Testis (tissue), 3 donors: ENCODE measurements around the gene PDE8B. TPM values are rescaled to one million over a fixed set of nuclear protein-coding genes. Genes with fewer than 3 reads are reported as not detected.
A peak's percentile ranks its signal among the peaks of the same experiment; 100 is the strongest.

Experiments used
- DNase-seq: peaks from one replicate; pipeline ENCODE4 v3.0.0-alpha.2; 2019
- H3K27ac ChIP-seq, 2 donors: fragments of 200-600 bp; sonication (generic); one replicate each; pipeline ENCODE4 v1.5.1; 2019
- H3K27me3 ChIP-seq: fragments of 200-600 bp; sonication (generic); one replicate; pipeline ENCODE4 v1.5.1; 2019
- H3K36me3 ChIP-seq: fragments of 200-600 bp; sonication (generic); one replicate; pipeline ENCODE4 v1.5.1; 2017; ENCODE audit warnings: low read depth; ENCODE audit errors: missing control alignments
- H3K4me1 ChIP-seq: fragments of 200-600 bp; sonication (generic); one replicate; pipeline ENCODE4 v1.5.1; 2019
- H3K4me3 ChIP-seq, 2 donors: fragments of 200-600 bp; sonication (generic); one replicate each; pipeline ENCODE4 v1.5.1; 2017 to 2019
- H3K9me3 ChIP-seq: fragments of 200-600 bp; sonication (generic); one replicate; pipeline ENCODE4 v1.5.1; 2017
- POLR2A ChIP-seq: fragments of 450-650 bp; IDR thresholded peaks from one replicate; pipeline ENCODE4 v1.6.1; 2017; ENCODE audit warnings: antibody characterized with exemption, mild to moderate bottlenecking, moderate library complexity
- WGBS, 2 donors: methylation state at CpG; one replicate each; pipeline ENCODE4 v1.1.5; 2018; 5-methylcytosine and 5-hydroxymethylcytosine counted together
- intact Hi-C: fragments of 100-400 bp; cut with DNase I; formaldehyde crosslinking; loops from one replicate; pipeline ENCODE4 v1.15.1; 2023; ENCODE audit warnings: low total_unique reads
- polyA plus RNA-seq: library from polyadenylated mRNA; stranded (reverse); fragments of 350-450 nt; fragmentation: Illumina TruSeq; extraction: RNeasy Lipid Tissue Mini Kit (QIAGEN cat#74804); gene quantifications from one replicate; pipeline ENCODE4 v1.2.3, GENCODE V29; 2014; ENCODE audit warnings: low read depth, low replicate concordance; ENCODE audit not compliant: insufficient read depth
- total RNA-seq, 2 donors: library from RNA; depleted of rRNA; stranded (reverse); fragments of >200 nt; gene quantifications; one replicate each; pipeline ENCODE4 v1.2.3, GENCODE V29; 2016
- TF ChIP-seq, protein P1 (sequence below), 3 experiments: fragments of 450-650 bp in 2 of 3; fragments of 200-600 bp in 1 of 3; sonication (generic) in 1 of 3; IDR thresholded peaks; one replicate each; pipeline ENCODE4 v1.5.1; 2016 to 2019; ENCODE audit warnings: antibody characterized with exemption in 3 of 3, mild to moderate bottlenecking in 2 of 3, moderate library complexity in 1 of 3

Gene PDE8B
- total and polyA plus RNA-seq, 3 donors from 2014 or later, result 2.0 to 7.2 (median 5.8) TPM

- Histone ChIP-seq H3K27ac (no peak overlapping the region), H3K9me3 (no peaks in the 10 kb centered on the region), H3K4me3 (no peak overlapping the region), H3K4me1 (no peaks in the 10 kb centered on the region), H3K27me3 (no peaks in the 10 kb centered on the region), H3K36me3 (no peaks in the 10 kb centered on the region)
- no peak for DNase-seq
- 68 to 83% methylated on average over 8 of the region's 8 CpGs for WGBS, 2 donors
- TF ChIP-seq, protein P1, sequence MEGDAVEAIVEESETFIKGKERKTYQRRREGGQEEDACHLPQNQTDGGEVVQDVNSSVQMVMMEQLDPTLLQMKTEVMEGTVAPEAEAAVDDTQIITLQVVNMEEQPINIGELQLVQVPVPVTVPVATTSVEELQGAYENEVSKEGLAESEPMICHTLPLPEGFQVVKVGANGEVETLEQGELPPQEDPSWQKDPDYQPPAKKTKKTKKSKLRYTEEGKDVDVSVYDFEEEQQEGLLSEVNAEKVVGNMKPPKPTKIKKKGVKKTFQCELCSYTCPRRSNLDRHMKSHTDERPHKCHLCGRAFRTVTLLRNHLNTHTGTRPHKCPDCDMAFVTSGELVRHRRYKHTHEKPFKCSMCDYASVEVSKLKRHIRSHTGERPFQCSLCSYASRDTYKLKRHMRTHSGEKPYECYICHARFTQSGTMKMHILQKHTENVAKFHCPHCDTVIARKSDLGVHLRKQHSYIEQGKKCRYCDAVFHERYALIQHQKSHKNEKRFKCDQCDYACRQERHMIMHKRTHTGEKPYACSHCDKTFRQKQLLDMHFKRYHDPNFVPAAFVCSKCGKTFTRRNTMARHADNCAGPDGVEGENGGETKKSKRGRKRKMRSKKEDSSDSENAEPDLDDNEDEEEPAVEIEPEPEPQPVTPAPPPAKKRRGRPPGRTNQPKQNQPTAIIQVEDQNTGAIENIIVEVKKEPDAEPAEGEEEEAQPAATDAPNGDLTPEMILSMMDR (IDR thresholded peaks at IDR 0.05), result no peak
- no peak for TF ChIP-seq POLR2A
- intact Hi-C loops, result no loop called here
Measured at GRCh38 chr5:77225531-77225930, 15.1 kb downstream of the PDE8B start.

- Histone ChIP-seq H3K27ac (no peak overlapping the region), H3K4me1 (no peaks in the 10 kb centered on the region), H3K4me3 (no peak overlapping the region), H3K27me3 (no peaks in the 10 kb centered on the region), H3K9me3 (no peaks in the 10 kb centered on the region), H3K36me3 (no peaks in the 10 kb centered on the region)
- 92 to 95% methylated on average over 4 of the region's 4 CpGs for WGBS, 2 donors
- DNase-seq, result no peak
- intact Hi-C loops, result no loop called here
- TF ChIP-seq POLR2A, result no peak
- TF ChIP-seq, protein P1 (IDR thresholded peaks at IDR 0.05), result no peak
Measured at GRCh38 chr5:77229887-77230286, 19.4 kb downstream of the PDE8B start.

GRCh38 chr5:77230727-77231470, 20.4 kb downstream of the PDE8B start:
- intact Hi-C loops, result no loop called here
- Histone ChIP-seq H3K27me3 (no peaks in the 10 kb centered on the region), H3K4me3 (no peak overlapping the region), H3K27ac (no peak overlapping the region), H3K36me3 (no peaks in the 10 kb centered on the region), H3K4me1 (no peaks in the 10 kb centered on the region), H3K9me3 (no peaks in the 10 kb centered on the region)
- WGBS, 2 donors, result 82 to 92% methylated on average over 4 of the region's 4 CpGs
- DNase-seq, result no peak
- TF ChIP-seq, protein P1 (IDR thresholded peaks at IDR 0.05), result peak in 1 of 3 experiments; percentile 5
- no peak for TF ChIP-seq POLR2A

DNA sequence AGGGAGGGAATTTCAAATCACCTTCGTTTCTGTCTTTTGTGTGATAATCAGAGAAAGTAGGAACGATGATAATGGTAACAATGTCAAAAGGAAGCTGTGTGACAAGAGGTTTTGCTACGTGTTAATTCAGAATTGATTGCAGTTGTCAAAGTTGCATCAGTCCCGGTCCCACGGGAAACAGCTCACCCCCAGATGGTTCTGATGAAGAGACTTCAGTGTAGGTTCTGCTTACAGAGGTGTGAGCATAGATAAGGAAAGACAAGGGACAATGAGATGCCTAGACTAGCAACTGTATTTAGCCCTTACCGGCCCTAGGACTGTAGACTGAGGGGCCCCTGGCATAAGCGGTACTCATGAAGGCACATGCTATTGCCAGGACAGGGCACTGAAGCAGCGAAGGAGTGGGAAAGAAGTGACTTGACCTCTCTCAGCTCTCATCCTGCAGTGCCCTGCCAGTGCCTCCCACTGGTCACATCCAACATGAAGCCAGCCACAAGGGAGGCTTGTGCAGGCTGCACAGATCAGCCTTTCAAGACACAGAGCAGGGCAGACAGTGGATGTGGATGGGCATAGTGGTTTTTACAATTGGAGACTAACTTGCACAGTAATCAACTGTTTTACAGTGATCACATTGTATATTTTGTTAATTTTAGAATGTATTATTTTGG, 21.1 kb downstream of the PDE8B start:
- intact Hi-C loops, result no loop called here
- Histone ChIP-seq H3K9me3 (no peaks in the 10 kb centered on the region), H3K27me3 (no peaks in the 10 kb centered on the region), H3K36me3 (no peaks in the 10 kb centered on the region), H3K4me3 (no peak overlapping the region), H3K4me1 (no peaks in the 10 kb centered on the region), H3K27ac (no peak overlapping the region)
- TF ChIP-seq, protein P1 (IDR thresholded peaks at IDR 0.05), result no peak
- TF ChIP-seq POLR2A, result no peak
- no peak for DNase-seq
- 65 to 68% methylated on average over 8 of the region's 8 CpGs for WGBS, 2 donors
